IPS DF 19.7 (cell line): ENCODE data around the gene MCAT.

Experiments
- DNase-seq: peaks from one replicate; pipeline ENCODE4 v3.0.0-alpha.2; 2013; ENCODE audit warnings: low read depth, low spot score

Gene MCAT

GRCh38 chr22:43172191-43172590 lies 29.0 kb upstream of the MCAT start:
- DNase-seq = no peak

- DNase-seq = no peak
Observed at GRCh38 chr22:43171607-43172006, 28.4 kb upstream of the MCAT start.

DNA sequence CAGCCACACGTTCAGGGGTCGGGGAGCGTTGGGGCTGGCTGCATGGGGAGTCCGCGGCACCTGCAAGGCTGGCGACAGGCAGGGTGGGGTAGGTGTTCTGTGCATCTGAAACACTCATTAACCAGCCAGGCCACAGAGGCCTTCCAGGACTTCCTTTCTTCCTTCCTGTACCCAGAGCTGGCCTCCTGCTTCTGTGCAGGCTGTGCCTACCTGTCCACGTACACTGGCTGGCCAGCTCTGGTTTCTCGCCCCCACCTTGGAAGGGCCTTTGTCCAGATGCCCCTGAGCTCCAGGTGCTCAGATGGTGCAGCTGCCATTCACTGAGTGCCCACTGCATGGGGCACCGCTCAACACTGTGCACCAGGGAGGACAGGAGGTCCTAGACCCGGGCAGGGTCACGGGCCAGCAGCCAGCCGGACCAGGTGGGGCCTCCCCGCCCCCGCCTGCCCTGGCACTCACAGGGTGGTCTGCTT lies 27.9 kb upstream of the MCAT start:
- DNase-seq = no peak

- DNase-seq = no peak
Observed at GRCh38 chr22:43170131-43170480, 26.9 kb upstream of the MCAT start.

- DNase-seq = no peak
Observed at GRCh38 chr22:43169310-43170130, 26.3 kb upstream of the MCAT start.

DNA sequence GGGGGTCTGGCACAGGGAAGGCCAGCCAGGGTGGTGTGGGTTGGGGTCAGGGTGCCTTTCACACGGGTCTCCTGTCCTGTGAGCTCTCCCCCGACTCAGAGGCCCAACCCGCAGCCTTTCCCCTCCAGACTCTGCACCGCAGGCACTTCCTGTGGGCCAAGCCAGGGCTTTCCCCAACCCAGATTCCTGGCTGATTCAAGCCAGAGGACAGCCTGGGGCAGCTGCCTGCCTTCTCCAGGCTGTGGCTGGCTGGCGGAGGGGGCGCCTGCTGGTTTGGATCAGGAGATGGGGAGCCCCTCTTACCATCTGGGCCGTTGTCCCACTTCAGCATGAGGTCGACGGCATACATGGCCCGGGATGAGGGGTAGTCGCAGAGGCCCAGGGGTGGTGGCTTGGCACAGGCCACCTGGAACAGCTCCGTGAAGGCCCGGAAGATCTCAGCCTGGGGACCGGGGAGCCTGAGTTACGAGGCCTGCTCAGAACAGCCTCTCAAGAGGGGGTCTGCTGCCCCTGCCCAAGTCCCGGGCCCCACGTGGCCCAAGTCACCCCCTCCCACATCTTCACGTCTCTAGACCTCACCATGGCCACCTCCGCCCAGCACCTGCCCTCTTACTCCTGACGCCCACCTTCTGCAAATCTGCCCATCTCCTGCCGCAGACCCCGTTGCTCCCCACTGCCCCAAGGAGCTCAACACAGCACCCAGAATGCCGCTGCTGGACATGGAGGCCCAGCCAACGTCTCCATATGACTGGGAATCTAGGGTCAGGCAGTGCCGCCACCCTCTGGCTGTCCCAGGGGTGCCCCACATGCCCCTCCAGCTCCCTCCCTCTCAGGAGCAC lies 25.5 kb upstream of the MCAT start:
- no peak for DNase-seq

- no peak for DNase-seq
Observed at GRCh38 chr22:43167001-43167589, 23.9 kb upstream of the MCAT start.

DNA sequence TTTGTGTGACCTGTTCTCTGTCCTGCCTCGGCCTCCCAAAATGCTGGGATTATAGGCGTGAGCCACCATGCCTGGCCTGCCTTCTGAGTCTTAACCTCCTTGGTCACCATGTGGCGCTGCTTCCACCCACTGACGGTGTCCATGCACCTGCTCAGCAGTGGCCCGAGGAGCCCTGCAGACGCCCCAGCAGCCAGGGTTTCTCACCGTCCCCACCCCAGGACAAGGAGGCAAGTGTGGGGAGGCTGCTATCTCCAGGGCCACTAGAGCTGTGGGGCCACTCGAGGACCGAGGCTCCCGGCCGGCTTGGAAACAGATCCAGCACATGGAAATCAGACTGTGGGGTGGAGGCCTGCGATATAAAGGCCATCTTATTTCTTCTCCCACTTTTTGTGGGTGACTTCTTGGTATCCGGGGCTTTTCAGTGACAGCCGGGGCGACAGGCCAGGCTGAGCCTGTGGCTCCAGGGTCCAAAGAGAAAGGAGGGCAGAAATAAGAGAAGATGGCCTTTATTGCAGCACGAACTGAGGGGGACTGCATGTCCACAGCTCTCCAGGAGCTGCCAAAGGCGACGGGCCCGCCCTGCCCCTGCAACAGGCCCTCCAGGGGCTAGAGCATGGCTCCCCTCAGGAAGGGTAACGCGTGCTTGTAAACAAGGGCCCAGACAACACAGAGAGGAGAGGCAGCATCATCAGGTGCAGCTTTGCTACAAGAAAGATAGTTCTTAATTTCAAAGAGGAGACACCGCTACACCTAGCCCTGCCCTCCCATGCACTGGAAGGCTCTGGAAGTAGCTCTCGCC lies 23.1 kb upstream of the MCAT start:
- DNase-seq = no peak

GRCh38 chr22:43164636-43165035 lies 21.4 kb upstream of the MCAT start:
- DNase-seq = no peak

DNA sequence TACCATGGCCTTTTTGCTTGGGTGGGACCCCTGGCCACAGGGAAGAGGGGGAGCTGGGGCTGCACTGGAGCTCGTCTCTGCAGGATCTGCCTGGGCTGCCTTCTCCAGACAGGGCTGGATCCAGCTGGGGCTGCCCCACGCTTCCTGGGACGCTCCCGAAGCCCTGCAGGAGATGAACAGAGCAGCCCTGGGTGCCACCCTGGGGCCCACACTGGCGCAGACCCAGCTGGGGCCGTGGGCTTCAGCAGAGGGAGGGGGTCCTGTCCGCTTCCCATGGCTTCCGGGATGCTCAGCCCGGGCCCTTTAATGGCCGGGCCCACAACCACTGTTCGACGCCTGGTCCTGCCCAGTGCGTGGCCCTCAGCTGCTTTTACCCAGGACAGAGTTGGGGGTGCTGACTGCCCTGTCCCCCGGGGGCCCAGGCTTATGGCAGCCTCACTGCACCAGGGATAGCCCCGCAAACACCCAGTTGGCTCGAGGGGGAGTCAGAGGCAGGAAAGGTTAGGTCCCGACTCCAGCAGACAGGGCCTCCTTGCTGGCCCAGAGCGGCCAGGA lies 20.1 kb upstream of the MCAT start:
- DNase-seq = no peak

- DNase-seq = no peak
Observed at GRCh38 chr22:43162412-43163150, 19.4 kb upstream of the MCAT start.

- no peak for DNase-seq
Observed at GRCh38 chr22:43160497-43161126, 17.4 kb upstream of the MCAT start.

- no peak for DNase-seq
Observed at GRCh38 chr22:43159484-43160178, 16.4 kb upstream of the MCAT start.

GRCh38 chr22:43158778-43159483 lies 15.7 kb upstream of the MCAT start:
- no peak for DNase-seq

- no peak for DNase-seq
Observed at GRCh38 chr22:43157874-43158546, 14.8 kb upstream of the MCAT start.

DNA sequence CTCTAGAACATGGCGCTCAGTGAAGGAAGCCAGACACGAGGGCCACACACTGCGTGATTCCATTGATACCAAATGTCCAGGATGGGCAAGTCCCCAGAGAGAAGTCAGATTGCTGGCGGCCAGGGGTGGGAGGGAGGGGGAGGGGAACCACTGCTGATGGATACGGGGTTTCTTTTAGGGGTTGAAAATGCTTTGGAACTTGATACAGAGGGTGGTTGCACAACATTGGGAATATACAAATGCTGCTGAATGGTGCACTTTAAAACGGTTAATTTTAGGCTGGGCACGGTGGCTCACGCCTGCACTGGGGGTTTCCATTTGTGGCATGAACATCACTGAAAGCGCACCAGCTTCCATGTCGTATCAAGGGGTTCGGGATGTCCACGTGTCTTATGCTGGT lies 13.2 kb upstream of the MCAT start:
- no peak for DNase-seq

DNA sequence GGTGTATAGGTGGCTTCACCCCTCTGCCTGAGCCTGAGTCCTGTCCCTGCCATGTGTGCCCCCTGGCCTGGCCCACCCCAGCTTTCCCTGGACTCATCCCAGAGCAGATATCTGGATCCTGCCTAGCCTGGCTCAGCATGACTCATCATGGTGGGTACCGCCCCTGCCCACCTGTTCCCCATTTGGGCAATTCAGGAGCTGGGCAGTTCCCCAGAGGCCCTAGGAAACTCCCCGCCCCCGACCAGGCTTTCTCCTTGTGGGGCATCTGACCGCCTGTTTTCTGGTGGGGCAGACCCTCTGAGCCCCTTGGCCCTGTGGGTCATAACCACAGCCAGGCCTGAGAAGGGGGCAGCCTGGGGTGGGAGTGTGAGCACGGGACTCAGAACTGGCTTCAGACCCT lies 12.6 kb upstream of the MCAT start:
- no peak for DNase-seq

DNA sequence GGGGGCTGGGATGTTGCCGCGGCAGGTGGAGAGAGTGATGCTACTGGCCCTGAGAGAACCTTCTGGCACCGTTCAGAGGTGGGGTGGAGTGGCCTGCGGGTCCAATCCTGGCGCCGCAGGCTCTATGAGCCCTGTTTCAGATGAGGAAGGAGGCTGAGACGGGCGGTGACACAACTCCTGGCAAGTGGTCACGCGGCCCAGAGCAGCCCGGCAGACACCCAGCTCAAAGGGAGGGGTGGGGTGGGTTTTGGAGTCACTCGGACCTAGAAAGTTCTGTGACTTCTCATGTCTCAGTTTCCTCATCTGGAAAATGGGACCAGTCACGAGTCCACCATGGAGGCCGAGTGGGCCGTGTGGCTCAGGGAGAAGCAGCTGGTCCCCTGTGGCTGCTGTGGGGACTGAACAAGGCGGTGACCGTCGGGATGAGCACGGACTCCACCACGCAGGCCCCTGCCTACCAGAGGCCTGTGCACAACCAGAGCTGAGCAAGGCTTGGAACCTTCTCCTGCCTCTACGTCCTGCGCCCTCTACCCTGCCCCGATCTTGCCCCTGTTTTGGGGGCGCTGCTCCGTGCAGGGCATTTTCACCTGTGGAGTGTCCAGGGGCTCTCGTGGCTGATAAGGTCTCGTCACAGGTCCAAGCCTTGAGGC lies 11.8 kb upstream of the MCAT start:
- DNase-seq = no peak
